GM18868 (cell line): ENCODE data around the gene TMEM167A.
A peak's percentile ranks its signal among the peaks of the same experiment; 100 is the strongest.

Source experiments
- ATAC-seq: cut with Tn5 transposase; IDR thresholded peaks from one replicate; pipeline ENCODE4 v1.9.1; 2021; ENCODE audit warnings: mild to moderate bottlenecking, moderate library complexity; ENCODE audit not compliant: unreplicated experiment

TMEM167A gene

GRCh38 chr5:83036991-83037575, 40.1 kb downstream of the TMEM167A start:
- ATAC-seq = no peak

GRCh38 chr5:83035373-83036100, 41.7 kb downstream of the TMEM167A start:
- no peak for ATAC-seq

- no peak for ATAC-seq
Observed at GRCh38 chr5:83034528-83035207, 42.5 kb downstream of the TMEM167A start.

GRCh38 chr5:83034036-83034435, 43.2 kb downstream of the TMEM167A start:
- ATAC-seq = no peak

- no peak for ATAC-seq
Observed at GRCh38 chr5:83031381-83031780, 45.8 kb downstream of the TMEM167A start.

- ATAC-seq = no peak
Observed at GRCh38 chr5:83029912-83030311, 47.3 kb downstream of the TMEM167A start.

- ATAC-seq = peak; percentile 80
Observed at GRCh38 chr5:83026930-83027687, 50.1 kb downstream of the TMEM167A start.

- peak; percentile 89 for ATAC-seq
Observed at GRCh38 chr5:83026516-83026915, 50.7 kb downstream of the TMEM167A start.

- peak; percentile 3 for ATAC-seq
Observed at GRCh38 chr5:83025690-83026478, 51.3 kb downstream of the TMEM167A start.

- no peak for ATAC-seq
Observed at GRCh38 chr5:83022334-83022733, 54.9 kb downstream of the TMEM167A start.

GRCh38 chr5:83015676-83016075, 61.5 kb downstream of the TMEM167A start:
- ATAC-seq = no peak

GRCh38 chr5:83011985-83012384, 65.2 kb downstream of the TMEM167A start:
- peak; percentile 99 for ATAC-seq

- no peak for ATAC-seq
Observed at GRCh38 chr5:83009408-83009807, 67.8 kb downstream of the TMEM167A start.

GRCh38 chr5:83007755-83008154, 69.4 kb downstream of the TMEM167A start:
- ATAC-seq = no peak

- ATAC-seq = no peak
Observed at GRCh38 chr5:83006683-83007283, 70.4 kb downstream of the TMEM167A start.

- no peak for ATAC-seq
Observed at GRCh38 chr5:83003791-83004190, 73.4 kb downstream of the TMEM167A start.
